ENCODE results near the gene ATAD3C. TPM values are rescaled to one million over a fixed set of nuclear protein-coding genes. Genes with fewer than 3 reads are reported as not detected.
A peak's percentile ranks its signal among the peaks of the same experiment; 100 is the strongest.
"Not testable (repeated sequence)": the region's sequence is repeated elsewhere in the genome, so short reads cannot be mapped to it uniquely, and the experiment has no call there.

Gene ATAD3C
- total and polyA plus RNA-seq, 2 of the 8 experiments (the other 6 are each of a cell fraction or from before 2014, with no cell fraction given), result 2.0 to 2.7 TPM

- H3K9ac ChIP-seq (replicated peaks in 1 of 4; ENCODE audit: extremely low read depth in 1 of 4, low read depth in 3 of 4, low read length in 3 of 4), result not testable (repeated sequence)
Observed at GRCh38 chr1:1504777-1505365, 55.4 kb downstream of the ATAD3C start.

More at GRCh38 chr1:1504777-1505365, 55.4 kb downstream of the ATAD3C start:
- H2BK20ac ChIP-seq (ENCODE audit: low read length); H2BK12ac ChIP-seq (ENCODE audit: low read depth, low read length); H3K9me3 ChIP-seq (ENCODE audit: insufficient read depth in 2 of 2, low read depth in 1 of 2, low read length in 1 of 2); H3K79me1 ChIP-seq (ENCODE audit: low read depth, low read length); FAIRE-seq; H3K4me2 ChIP-seq (ENCODE audit: insufficient read depth in 1 of 2, low read depth in 2 of 2, low read length in 2 of 2); H3K4ac ChIP-seq (replicated peaks; ENCODE audit: insufficient read length, low read depth, low read length); H3K4me1 ChIP-seq (replicated peaks in 1 of 4; ENCODE audit: control insufficient read depth in 3 of 4, insufficient read depth in 4 of 4, low read length in 3 of 4); H3K79me2 ChIP-seq (ENCODE audit: control insufficient read depth in 1 of 2, insufficient read depth in 2 of 2, low read length in 2 of 2); H4K8ac ChIP-seq (ENCODE audit: extremely low read depth, insufficient read depth, low read length); H3K27ac ChIP-seq (ENCODE audit: low read depth, low read length); H2BK5ac ChIP-seq (ENCODE audit: low read depth, low read length); H3K56ac ChIP-seq (replicated peaks; ENCODE audit: insufficient read length, low read depth, low read length); H3K23me2 ChIP-seq (ENCODE audit: low read depth, low read length); H4K20me1 ChIP-seq (replicated peaks in 1 of 2; ENCODE audit: control insufficient read depth in 1 of 2, insufficient read depth in 2 of 2, low read length in 2 of 2); H3K23ac ChIP-seq (ENCODE audit: insufficient read length); H2AFZ ChIP-seq (ENCODE audit: low read length); H3K14ac ChIP-seq (ENCODE audit: insufficient read length); H2BK120ac ChIP-seq (replicated peaks; ENCODE audit: low read depth, low read length); H2AK5ac ChIP-seq (ENCODE audit: low read depth, low read length); H3K4me3 ChIP-seq (ENCODE audit: extremely low read depth in 1 of 4, insufficient read depth in 2 of 4, low read depth in 3 of 4, low read length in 4 of 4); H3K36me3 ChIP-seq (ENCODE audit: control insufficient read depth in 2 of 4, insufficient read depth in 4 of 4, low read length in 3 of 4); H3K18ac ChIP-seq (ENCODE audit: extremely low read depth, low read length); H3K27me3 ChIP-seq (replicated peaks in 1 of 4; ENCODE audit: control insufficient read depth in 3 of 4, extremely low read depth in 1 of 4, insufficient read depth in 3 of 4, low read length in 3 of 4): not testable (repeated sequence)
- ChIA-PET CTCF (ENCODE audit: partially characterized antibody) (interaction anchor here (0.6 to 2.4 kb wide), 47 partner anchors 9 to 440 kb away, joined by 3 to 10 read pairs (median 4); no protein-coding TSS in a partner anchor), POLR2A (ENCODE audit: partially characterized antibody) (interaction anchor here (0.6 to 1.9 kb wide), 11 partner anchors 13 to 620 kb away, joined by 3 to 7 read pairs (median 3); partner anchors contain the start of gene CCNL2)
- TF ChIP-seq CTCF (IDR thresholded peaks at IDR 0.05; ENCODE audit: control extremely low read depth in 1 of 3, insufficient read depth in 1 of 3, low read depth in 1 of 3, low read length in 3 of 3) (peak; percentile 33 to 46 (median 36)), RAD21 (IDR thresholded peaks at IDR 0.05 in 1 of 2, conservative IDR thresholded peaks at IDR 0.05 in 1 of 2; ENCODE audit: low read depth in 2 of 2, low read length in 2 of 2) (peak in 1 of 2 experiments; percentile 26; a peak in 1 of 4 replicates)
- Histone ChIP-seq H2BK15ac (ENCODE audit: low read length) (peak overlapping the region; percentile 55; the same call in 1 of the 2 replicates), H4K5ac (ENCODE audit: insufficient read length, low read depth, low read length) (peak overlapping the region; percentile 72), H4K91ac (replicated peaks; ENCODE audit: insufficient read length, low read length) (peak overlapping the region; percentile 94)
- peak; percentile 65 to 83 for DNase-seq (ENCODE audit: low read depth in 1 of 2, low spot score in 2 of 2)
- WGBS, 2 experiments (ENCODE audit: extremely low coverage in 1 of 2, insufficient coverage in 1 of 2, insufficient read length in 1 of 2, insufficient replicate concordance in 2 of 2, low coverage in 1 of 2, low lambda C conversion rate in 2 of 2, missing lambda C conversion rate in 1 of 2), result 83% methylated on average over 15 of the region's 16 CpGs; no CpG with 5 or more reads in 1 of the 2 experiments

All from H1 (cell line).